Activated CD4-positive, CD25-positive, alpha-beta regulatory T cell treated with anti-CD3 and anti-CD28 coated beads, Interleukin-2, amount 50 U/mL, for 24 hours (primary cell): ENCODE measurements around the gene TMEM212.

ENCODE experiments used
- ATAC-seq, 2 donors: fragments of 150-1000 bp; cut with Tn5 transposase; one replicate each; pipeline ENCODE4 v1.10.0; 2021; ENCODE audit warnings: mild to moderate bottlenecking in 1 of 2, moderate library complexity in 1 of 2

The TMEM212 gene

GRCh38 chr3:171860830-171861535 lies 17.8 kb downstream of the TMEM212 start:
- no peak for ATAC-seq

GRCh38 chr3:171862392-171862791 lies 19.2 kb downstream of the TMEM212 start:
- ATAC-seq = no peak

GRCh38 chr3:171862993-171863521 lies 19.9 kb downstream of the TMEM212 start:
- no peak for ATAC-seq

GRCh38 chr3:171863920-171864319 lies 20.8 kb downstream of the TMEM212 start:
- ATAC-seq = no peak

- no peak for ATAC-seq
These were observed 22.2 kb downstream of the TMEM212 start for GRCh38 chr3:171865191-171865865.

- no peak for ATAC-seq
These were observed 24.8 kb downstream of the TMEM212 start for GRCh38 chr3:171867981-171868380.

GRCh38 chr3:171871392-171872274 lies 28.5 kb downstream of the TMEM212 start:
- no peak for ATAC-seq

- ATAC-seq = no peak
These were observed 30.4 kb downstream of the TMEM212 start for GRCh38 chr3:171873580-171873979.

GRCh38 chr3:171874251-171874681 lies 31.1 kb downstream of the TMEM212 start:
- no peak for ATAC-seq

- no peak for ATAC-seq
These were observed 31.7 kb downstream of the TMEM212 start for GRCh38 chr3:171874879-171875278.

- ATAC-seq = no peak
These were observed 32.8 kb downstream of the TMEM212 start for GRCh38 chr3:171875923-171876412.

GRCh38 chr3:171876680-171877147 lies 33.6 kb downstream of the TMEM212 start:
- no peak for ATAC-seq

- no peak for ATAC-seq
These were observed 35.5 kb downstream of the TMEM212 start for GRCh38 chr3:171878461-171879225.

- ATAC-seq = no peak
These were observed 36.3 kb downstream of the TMEM212 start for GRCh38 chr3:171879472-171879871.

- ATAC-seq = no peak
These were observed 37.1 kb downstream of the TMEM212 start for GRCh38 chr3:171880101-171880870.

- no peak for ATAC-seq
These were observed 38.1 kb downstream of the TMEM212 start for GRCh38 chr3:171881251-171881650.

- no peak for ATAC-seq
These were observed 40.2 kb downstream of the TMEM212 start for GRCh38 chr3:171883257-171883892.

GRCh38 chr3:171883893-171884279 lies 40.7 kb downstream of the TMEM212 start:
- no peak for ATAC-seq

- ATAC-seq = no peak
These were observed 45.3 kb downstream of the TMEM212 start for GRCh38 chr3:171888466-171888865.

GRCh38 chr3:171890398-171890797 lies 47.2 kb downstream of the TMEM212 start:
- no peak for ATAC-seq

GRCh38 chr3:171892457-171892856 lies 49.3 kb downstream of the TMEM212 start:
- no peak for ATAC-seq
